SK-N-SH (cell line): ENCODE data around the gene S100A8. TPM values are rescaled to one million over a fixed set of nuclear protein-coding genes. Genes with fewer than 3 reads are reported as not detected.

Experiments
- CTCF ChIA-PET: fragments of 300-600, 350-600 bp; formaldehyde crosslinking; extraction: SDS; loops from one replicate; lab custom pipeline; 2021; lab: Yijun Ruan, JAX
- POLR2A ChIA-PET: fragments of 350-600 bp; sonication (Branson Sonifier 250); formaldehyde crosslinking; extraction: SDS; loops from one replicate; lab custom pipeline; 2020; ENCODE audit warnings: antibody characterized with exemption, inconsistent platforms; lab: Yijun Ruan, JAX
- DNase-seq: peaks from one replicate; pipeline ENCODE4 v3.0.0; 2012
- H2AFZ ChIP-seq: fragments of 200-600 bp; sonication (generic); 2 replicates; pipeline ENCODE4 v1.8.1; 2016; ENCODE audit warnings: antibody characterized with exemption, mild to moderate bottlenecking, low read depth
- H3F3A ChIP-seq: fragments of 200-600 bp; sonication (generic); replicated peaks from 2 replicates; pipeline ENCODE3; 2016; ENCODE audit warnings: antibody characterized with exemption, mild to moderate bottlenecking; ENCODE audit not compliant: insufficient read depth
- H3K27ac ChIP-seq, 2 experiments: fragments of 200-500 bp in 1 of 2; fragments of 200-600 bp in 1 of 2; sonication (Bioruptor generic) in 1 of 2; sonication (generic), shearing (Covaris generic) in 1 of 2; 2 replicates each; pipeline versions ENCODE4 v1.5.1 to v1.6.1; 2014 to 2016; ENCODE audit warnings: low read depth in 2 of 2, inconsistent platforms in 1 of 2, low read length in 1 of 2, mild to moderate bottlenecking in 1 of 2, mixed read lengths in 1 of 2
- H3K27me3 ChIP-seq: fragments of 200-600 bp; sonication (generic), shearing (Covaris generic); 2 replicates; pipeline ENCODE4 v1.6.1; 2016; ENCODE audit warnings: mixed run types; ENCODE audit not compliant: insufficient read depth
- H3K36me3 ChIP-seq, 2 experiments: fragments of 200-500 bp in 1 of 2; fragments of 200-600 bp in 1 of 2; sonication (Bioruptor generic) in 1 of 2; sonication (generic) in 1 of 2; replicated peaks in 1 of 2; 2 replicates each; pipeline versions ENCODE3 to v1.5.1; 2014 to 2016; ENCODE audit warnings: low read length in 1 of 2, mild to moderate bottlenecking in 1 of 2; ENCODE audit not compliant: insufficient read depth in 2 of 2, control insufficient read depth in 1 of 2
- H3K4me1 ChIP-seq, 2 experiments: fragments of 200-500 bp in 1 of 2; fragments of 200-600 bp in 1 of 2; sonication (Bioruptor generic) in 1 of 2; sonication (generic), shearing (Covaris generic) in 1 of 2; 2 replicates each; pipeline versions ENCODE4 v1.5.1 to v1.6.1; 2014 to 2016; ENCODE audit warnings: low read depth in 1 of 2, low read length in 1 of 2, mixed run types in 1 of 2; ENCODE audit not compliant: insufficient read depth in 2 of 2, control insufficient read depth in 1 of 2
- H3K4me2 ChIP-seq: fragments of 200-600 bp; sonication (generic), shearing (Covaris generic); 2 replicates; pipeline ENCODE4 v1.6.1; 2017; ENCODE audit warnings: mixed run types
- H3K4me3 ChIP-seq, 2 experiments: fragments of 200-500 bp in 1 of 2; fragments of 200-600 bp in 1 of 2; sonication (Bioruptor generic) in 1 of 2; sonication (generic), shearing (Covaris generic) in 1 of 2; 2 replicates each; pipeline versions ENCODE4 v1.5.1 to v1.8.1; 2014 to 2016; ENCODE audit warnings: low read depth in 2 of 2, inconsistent platforms in 1 of 2, low read length in 1 of 2, mild to moderate bottlenecking in 1 of 2, mixed read lengths in 1 of 2, moderate library complexity in 1 of 2
- H3K79me2 ChIP-seq: fragments of 200-600 bp; sonication (generic); 2 replicates; pipeline ENCODE4 v1.8.1; 2017; ENCODE audit warnings: mild to moderate bottlenecking; ENCODE audit not compliant: insufficient read depth
- H3K9ac ChIP-seq: fragments of 200-600 bp; sonication (generic); 2 replicates; pipeline ENCODE4 v1.6.1; 2017; ENCODE audit warnings: mixed run types
- H3K9me2 ChIP-seq: fragments of 200-600 bp; sonication (generic); 2 replicates; pipeline ENCODE4 v1.6.1; 2017; ENCODE audit warnings: mixed run types
- H3K9me3 ChIP-seq: fragments of 200-600 bp; sonication (generic); 2 replicates; pipeline ENCODE4 v1.6.1; 2017; ENCODE audit warnings: mixed run types, mild to moderate bottlenecking, moderate library complexity
- H4K20me1 ChIP-seq: fragments of 200-600 bp; sonication (generic); 2 replicates; pipeline ENCODE4 v1.6.1; 2017; ENCODE audit warnings: mild to moderate bottlenecking, mixed run types; ENCODE audit not compliant: insufficient read depth
- CHD2 ChIP-seq: fragments of 150-350 bp; IDR thresholded peaks from 2 replicates; pipeline ENCODE4 v1.6.1; 2018; ENCODE audit warnings: low read length; ENCODE audit not compliant: partially characterized antibody
- EP300 ChIP-seq, 2 experiments: IDR thresholded peaks; 2 replicates each; pipeline versions ENCODE4 v1.4.0 to v1.6.1; 2012; ENCODE audit warnings: borderline replicate concordance in 1 of 2, low read depth in 1 of 2, low read length in 1 of 2
- EZH2phosphoT487 ChIP-seq: fragments of 200-600 bp; sonication (generic); IDR thresholded peaks from 2 replicates; pipeline ENCODE4 v1.6.1; 2017; ENCODE audit warnings: low read depth, mixed run types, mild to moderate bottlenecking, antibody characterized with exemption, moderate library complexity, borderline replicate concordance
- GABPA ChIP-seq: IDR thresholded peaks from 2 replicates; pipeline ENCODE4 v1.4.0; 2012; ENCODE audit warnings: low read depth, mild to moderate bottlenecking
- GATA2 ChIP-seq: sonication (generic); formaldehyde crosslinking; IDR thresholded peaks from 2 replicates; pipeline ENCODE4 v1.5.0; 2020; ENCODE audit warnings: mild to moderate bottlenecking, missing genetic modification reagents
- NRF1 ChIP-seq: IDR thresholded peaks from 2 replicates; pipeline ENCODE4 v1.6.1; 2012; ENCODE audit warnings: low read depth, mild to moderate bottlenecking, low read length
- RAD21 ChIP-seq: IDR thresholded peaks from 2 replicates; pipeline ENCODE4 v1.6.1; 2012; ENCODE audit warnings: mild to moderate bottlenecking, low read length
- RCOR1 ChIP-seq: fragments of 150-350 bp; IDR thresholded peaks from 2 replicates; pipeline ENCODE4 v1.6.1; 2017; ENCODE audit warnings: antibody characterized with exemption, low read length
- SIN3A ChIP-seq: IDR thresholded peaks from 2 replicates; pipeline ENCODE4 v1.6.1; 2012; ENCODE audit warnings: low read depth, mild to moderate bottlenecking, low read length, moderate library complexity, borderline replicate concordance
- SMC3 ChIP-seq: IDR thresholded peaks from 2 replicates; pipeline ENCODE4 v1.6.1; 2012; ENCODE audit warnings: low read depth, low read length, improper control_type of control experiment
- TAF1 ChIP-seq: IDR thresholded peaks from 2 replicates; pipeline ENCODE4 v1.6.1; 2012; ENCODE audit warnings: low read depth, mild to moderate bottlenecking, low read length, moderate library complexity, borderline replicate concordance
- WGBS: methylation state at CpG from one replicate; pipeline ENCODE4 v1.1.6; 2017; ENCODE audit warnings: low lambda C conversion rate; 5-methylcytosine and 5-hydroxymethylcytosine counted together
- polyA plus RNA-seq, 3 experiments: library from polyadenylated mRNA; depleted of rRNA; stranded (reverse); fragments of >200 nt; gene quantifications; 2 replicates each; pipeline ENCODE4 v1.2.3, GENCODE V29; 2012
- TF ChIP-seq, protein P1 (sequence below): IDR thresholded peaks from 2 replicates; pipeline ENCODE4; 2012
- TF ChIP-seq, protein P2 (sequence below): IDR thresholded peaks from 2 replicates; pipeline ENCODE4 v1.6.1; 2012; ENCODE audit warnings: mild to moderate bottlenecking, low read depth, low read length, moderate library complexity
- TF ChIP-seq, protein P3 (sequence below): IDR thresholded peaks from 2 replicates; pipeline ENCODE4 v1.4.0; 2012; ENCODE audit warnings: low read depth
- TF ChIP-seq, protein P4 (sequence below): fragments of 150-350 bp; IDR thresholded peaks from 2 replicates; pipeline ENCODE4 v1.6.1; 2017; ENCODE audit warnings: antibody characterized with exemption, low read length, low read depth, borderline replicate concordance

The S100A8 gene
- polyA plus RNA-seq, 1 of the 3 experiments (the other 2 are of a cell fraction), result not detected

DNA sequence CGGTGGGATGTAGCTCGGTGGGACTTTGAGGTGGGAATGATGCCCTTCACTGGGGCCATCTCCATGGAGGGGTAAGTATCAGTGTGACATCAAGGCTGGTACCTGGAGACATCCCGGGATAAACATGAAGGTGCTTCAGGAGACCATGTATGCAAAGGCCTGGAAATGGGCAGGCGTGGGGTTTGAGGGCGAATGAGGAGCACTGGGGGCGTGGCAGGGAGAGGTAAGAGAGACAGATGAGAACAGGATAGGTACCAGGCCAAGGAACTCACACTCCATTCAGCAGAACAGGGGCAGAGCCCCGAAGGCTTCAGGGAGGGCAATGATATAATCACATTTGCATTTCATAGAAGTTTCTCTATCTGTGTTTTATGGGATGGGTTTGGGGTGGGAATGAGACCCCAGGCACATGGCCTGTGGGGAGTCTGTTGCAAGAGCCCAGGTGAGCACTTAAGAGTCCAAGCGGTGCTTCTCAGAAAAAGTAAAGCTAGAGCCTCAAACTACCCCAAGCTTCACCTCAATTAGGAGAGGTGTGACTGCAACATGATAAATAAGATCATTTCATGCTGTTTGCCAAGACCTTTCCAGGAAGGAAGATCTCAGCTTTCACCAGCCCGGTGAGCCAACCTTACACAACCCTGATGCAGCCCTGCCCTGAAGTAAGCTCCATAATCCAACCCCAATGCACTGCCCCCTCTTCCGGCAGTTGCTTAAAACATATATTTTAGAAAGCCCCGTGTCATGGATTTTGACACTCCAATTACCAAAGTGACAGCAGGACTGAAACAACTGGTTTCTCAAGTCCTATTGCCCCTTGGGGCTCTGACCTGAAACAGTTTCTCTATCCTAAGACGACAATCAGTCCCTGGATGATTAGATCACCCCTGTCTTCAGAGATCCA, 25.9 kb downstream of the S100A8 start:
- DNase-seq, result no peak
- CTCF ChIA-PET, result interaction anchor here (1.6 to 2.8 kb wide), 3 partner anchors 10 to 130 kb away, joined by 5 to 11 read pairs (median 6); no protein-coding TSS in a partner anchor
- TF ChIP-seq TAF1 (no peak), SMC3 (no peak), RAD21 (no peak), RCOR1 (no peak), EP300 (IDR thresholded peaks at IDR 0.05; ENCODE audit: borderline replicate concordance in 1 of 2, low read depth in 1 of 2, low read length in 1 of 2) (no peak)
- TF ChIP-seq, protein P1, sequence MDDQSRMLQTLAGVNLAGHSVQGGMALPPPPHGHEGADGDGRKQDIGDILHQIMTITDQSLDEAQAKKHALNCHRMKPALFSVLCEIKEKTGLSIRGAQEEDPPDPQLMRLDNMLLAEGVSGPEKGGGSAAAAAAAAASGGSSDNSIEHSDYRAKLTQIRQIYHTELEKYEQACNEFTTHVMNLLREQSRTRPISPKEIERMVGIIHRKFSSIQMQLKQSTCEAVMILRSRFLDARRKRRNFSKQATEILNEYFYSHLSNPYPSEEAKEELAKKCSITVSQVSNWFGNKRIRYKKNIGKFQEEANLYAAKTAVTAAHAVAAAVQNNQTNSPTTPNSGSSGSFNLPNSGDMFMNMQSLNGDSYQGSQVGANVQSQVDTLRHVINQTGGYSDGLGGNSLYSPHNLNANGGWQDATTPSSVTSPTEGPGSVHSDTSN, result no peak
- TF ChIP-seq, protein P2, sequence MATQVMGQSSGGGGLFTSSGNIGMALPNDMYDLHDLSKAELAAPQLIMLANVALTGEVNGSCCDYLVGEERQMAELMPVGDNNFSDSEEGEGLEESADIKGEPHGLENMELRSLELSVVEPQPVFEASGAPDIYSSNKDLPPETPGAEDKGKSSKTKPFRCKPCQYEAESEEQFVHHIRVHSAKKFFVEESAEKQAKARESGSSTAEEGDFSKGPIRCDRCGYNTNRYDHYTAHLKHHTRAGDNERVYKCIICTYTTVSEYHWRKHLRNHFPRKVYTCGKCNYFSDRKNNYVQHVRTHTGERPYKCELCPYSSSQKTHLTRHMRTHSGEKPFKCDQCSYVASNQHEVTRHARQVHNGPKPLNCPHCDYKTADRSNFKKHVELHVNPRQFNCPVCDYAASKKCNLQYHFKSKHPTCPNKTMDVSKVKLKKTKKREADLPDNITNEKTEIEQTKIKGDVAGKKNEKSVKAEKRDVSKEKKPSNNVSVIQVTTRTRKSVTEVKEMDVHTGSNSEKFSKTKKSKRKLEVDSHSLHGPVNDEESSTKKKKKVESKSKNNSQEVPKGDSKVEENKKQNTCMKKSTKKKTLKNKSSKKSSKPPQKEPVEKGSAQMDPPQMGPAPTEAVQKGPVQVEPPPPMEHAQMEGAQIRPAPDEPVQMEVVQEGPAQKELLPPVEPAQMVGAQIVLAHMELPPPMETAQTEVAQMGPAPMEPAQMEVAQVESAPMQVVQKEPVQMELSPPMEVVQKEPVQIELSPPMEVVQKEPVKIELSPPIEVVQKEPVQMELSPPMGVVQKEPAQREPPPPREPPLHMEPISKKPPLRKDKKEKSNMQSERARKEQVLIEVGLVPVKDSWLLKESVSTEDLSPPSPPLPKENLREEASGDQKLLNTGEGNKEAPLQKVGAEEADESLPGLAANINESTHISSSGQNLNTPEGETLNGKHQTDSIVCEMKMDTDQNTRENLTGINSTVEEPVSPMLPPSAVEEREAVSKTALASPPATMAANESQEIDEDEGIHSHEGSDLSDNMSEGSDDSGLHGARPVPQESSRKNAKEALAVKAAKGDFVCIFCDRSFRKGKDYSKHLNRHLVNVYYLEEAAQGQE, result no peak
- TF ChIP-seq, all 33 proteins: peak for 0
- POLR2A ChIA-PET, result no interaction called here
- no peak overlapping the region for H3K4me2 ChIP-seq
- H3K4me3 ChIP-seq, result no peak overlapping the region
- H3K36me3 ChIP-seq, result no peaks in the 10 kb centered on the region
- H3K9me2 ChIP-seq, result no peaks in the 10 kb centered on the region
- H2AFZ ChIP-seq, result no peak overlapping the region
- no peaks in the 10 kb centered on the region for H3K9me3 ChIP-seq
- H3K9ac ChIP-seq, result no peak overlapping the region
- no peaks in the 10 kb centered on the region for H3K4me1 ChIP-seq
- no peaks in the 10 kb centered on the region for H4K20me1 ChIP-seq
- WGBS, result 6% methylated on average over 12 of the region's 12 CpGs
- H3F3A ChIP-seq, result no peaks in the 10 kb centered on the region
- H3K27ac ChIP-seq, result no peak overlapping the region
- no peaks in the 10 kb centered on the region for H3K79me2 ChIP-seq
- H3K27me3 ChIP-seq, result peaks cover 32% of the 10 kb centered on the region; the same call in 1 of the 2 replicates

DNA sequence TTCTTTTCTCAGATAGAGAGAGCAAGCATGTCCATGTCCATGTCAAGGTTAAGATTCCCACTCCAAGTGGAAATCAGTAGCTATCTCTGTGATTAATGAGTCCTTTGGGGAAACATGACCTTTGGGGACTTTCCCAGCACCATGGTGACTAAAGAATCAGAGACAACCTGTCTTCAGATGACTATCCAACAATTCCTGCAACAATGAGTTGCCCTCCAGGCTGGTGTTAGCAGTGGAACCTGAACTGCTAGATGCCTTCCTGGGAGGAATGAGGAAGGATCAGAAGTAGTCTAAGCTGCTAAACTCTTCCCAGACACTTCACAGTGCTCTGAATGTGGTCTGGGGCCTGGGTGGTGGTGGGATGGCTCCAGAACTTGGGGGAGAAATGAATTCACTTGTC, 26.7 kb downstream of the S100A8 start:
- Histone ChIP-seq H3K4me2 (no peak overlapping the region), H3K9me2 (no peaks in the 10 kb centered on the region), H3K4me1 (no peaks in the 10 kb centered on the region), H3K27ac (no peak overlapping the region), H3K9ac (no peak overlapping the region), H3K36me3 (no peaks in the 10 kb centered on the region), H3K27me3 (peaks cover 37% of the 10 kb centered on the region), H3K79me2 (no peaks in the 10 kb centered on the region), H3F3A (no peaks in the 10 kb centered on the region), H3K4me3 (no peak overlapping the region), H2AFZ (no peak overlapping the region), H4K20me1 (no peaks in the 10 kb centered on the region), H3K9me3 (no peaks in the 10 kb centered on the region)
- CTCF ChIA-PET, result interaction anchor here (2.8 kb wide), 1 partner anchor 12 kb away, joined by 11 read pairs; no protein-coding TSS in a partner anchor
- POLR2A ChIA-PET, result no interaction called here
- DNase-seq, result no peak
- no peak for TF ChIP-seq CHD2
- TF ChIP-seq, protein P2, result no peak
- no peak for TF ChIP-seq GABPA
- TF ChIP-seq, protein P3, sequence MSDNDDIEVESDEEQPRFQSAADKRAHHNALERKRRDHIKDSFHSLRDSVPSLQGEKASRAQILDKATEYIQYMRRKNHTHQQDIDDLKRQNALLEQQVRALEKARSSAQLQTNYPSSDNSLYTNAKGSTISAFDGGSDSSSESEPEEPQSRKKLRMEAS, result no peak
- TF ChIP-seq GATA2 (CRISPR knock-in tag), result no peak
- TF ChIP-seq, protein P4, sequence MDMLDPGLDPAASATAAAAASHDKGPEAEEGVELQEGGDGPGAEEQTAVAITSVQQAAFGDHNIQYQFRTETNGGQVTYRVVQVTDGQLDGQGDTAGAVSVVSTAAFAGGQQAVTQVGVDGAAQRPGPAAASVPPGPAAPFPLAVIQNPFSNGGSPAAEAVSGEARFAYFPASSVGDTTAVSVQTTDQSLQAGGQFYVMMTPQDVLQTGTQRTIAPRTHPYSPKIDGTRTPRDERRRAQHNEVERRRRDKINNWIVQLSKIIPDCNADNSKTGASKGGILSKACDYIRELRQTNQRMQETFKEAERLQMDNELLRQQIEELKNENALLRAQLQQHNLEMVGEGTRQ, result no peak
- TF ChIP-seq EP300 (IDR thresholded peaks at IDR 0.05; ENCODE audit: borderline replicate concordance in 1 of 2, low read depth in 1 of 2, low read length in 1 of 2), result no peak
- no peak for TF ChIP-seq SMC3
- TF ChIP-seq EZH2phosphoT487, result no peak
- no peak for TF ChIP-seq NRF1
- no peak for TF ChIP-seq SIN3A
